Activated CD8-positive, alpha-beta memory T cell treated with anti-CD3 and anti-CD28 coated beads, Interleukin-2, amount 50 U/mL, for 24 hours (primary cell): ENCODE results near the gene KMT2B.
"Not testable (repeated sequence)": the region's sequence is repeated elsewhere in the genome, so short reads cannot be mapped to it uniquely, and the experiment has no call there.

ENCODE experiments used
- DNase-seq: peaks from one replicate; pipeline ENCODE4 v3.0.0-alpha.2; 2020; ENCODE audit errors: extremely low read depth

The KMT2B gene

DNA sequence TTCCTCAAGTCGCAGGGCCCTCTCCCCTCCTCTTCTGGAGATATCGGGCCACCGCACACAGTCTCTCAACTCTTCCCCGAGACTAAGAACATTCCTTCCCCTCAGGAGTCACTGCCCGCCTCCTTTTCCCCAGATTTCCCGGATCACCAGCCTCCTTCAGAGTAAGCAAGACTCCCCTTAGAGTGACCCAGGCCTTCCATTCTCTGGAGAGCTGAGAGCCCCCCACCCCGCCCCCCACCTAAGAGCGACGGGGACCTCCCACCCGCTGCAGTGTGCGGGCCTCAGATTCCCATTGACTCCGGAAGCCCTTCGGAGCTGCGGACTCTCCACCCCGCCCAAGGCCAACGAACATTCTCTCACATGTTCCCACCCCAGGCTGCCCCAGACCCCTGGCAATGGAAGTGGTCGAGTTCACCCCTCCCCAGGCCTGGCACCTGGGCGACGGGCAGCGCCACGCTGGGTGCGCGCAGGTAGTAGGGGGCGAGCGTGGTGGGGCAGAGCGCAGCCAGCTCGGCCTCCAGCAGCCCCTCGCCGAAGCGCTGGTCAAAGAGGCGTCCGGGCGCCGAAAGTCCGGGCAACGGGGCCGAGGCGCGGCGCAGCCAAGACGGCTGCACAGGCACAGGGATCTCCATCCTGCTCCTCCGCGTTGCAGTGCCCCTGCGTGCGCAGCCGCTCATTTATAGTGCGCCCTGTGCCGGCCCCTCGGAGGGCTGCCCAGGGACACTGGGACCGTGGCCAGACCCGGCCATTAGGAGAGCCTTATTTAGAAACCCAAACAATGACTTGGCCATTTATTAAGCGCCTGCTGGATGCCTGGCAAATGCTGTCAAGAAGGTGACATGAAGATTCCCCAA is 38.8 kb downstream of the KMT2B start, which contains the start of gene HSPB6:
HSPB6 (minus strand) TSS at position 653 of the 854 bp plus-strand sequence; CDS start at position 632, 21 bp downstream.
- DNase-seq, result no peak

DNA sequence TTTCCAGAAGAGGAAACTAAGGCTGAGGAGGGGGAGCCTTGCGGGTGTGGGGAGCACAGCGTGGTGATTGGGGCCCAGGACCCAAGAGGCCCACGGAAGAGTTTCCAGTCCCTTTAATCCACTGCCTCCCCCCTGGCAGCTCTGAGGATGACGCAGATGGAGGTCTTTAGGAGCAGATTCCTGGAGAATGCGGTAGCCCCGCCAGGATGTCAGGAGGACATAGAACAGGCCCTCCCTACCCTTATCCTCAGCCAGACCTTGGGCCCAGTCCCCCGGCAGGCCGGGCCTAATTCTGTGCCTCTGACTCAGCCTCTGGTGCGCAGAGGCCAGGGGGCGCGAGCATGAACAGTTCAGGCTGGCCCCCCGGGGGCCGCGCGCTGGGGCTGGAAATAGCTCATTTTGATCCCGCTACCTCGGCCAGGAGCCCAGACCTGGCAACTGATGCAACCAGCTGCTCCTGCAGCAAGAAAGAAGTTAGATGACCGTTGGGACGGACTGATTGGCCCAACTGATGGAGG is 39.5 kb downstream of the KMT2B start:
- no peak for DNase-seq

DNA sequence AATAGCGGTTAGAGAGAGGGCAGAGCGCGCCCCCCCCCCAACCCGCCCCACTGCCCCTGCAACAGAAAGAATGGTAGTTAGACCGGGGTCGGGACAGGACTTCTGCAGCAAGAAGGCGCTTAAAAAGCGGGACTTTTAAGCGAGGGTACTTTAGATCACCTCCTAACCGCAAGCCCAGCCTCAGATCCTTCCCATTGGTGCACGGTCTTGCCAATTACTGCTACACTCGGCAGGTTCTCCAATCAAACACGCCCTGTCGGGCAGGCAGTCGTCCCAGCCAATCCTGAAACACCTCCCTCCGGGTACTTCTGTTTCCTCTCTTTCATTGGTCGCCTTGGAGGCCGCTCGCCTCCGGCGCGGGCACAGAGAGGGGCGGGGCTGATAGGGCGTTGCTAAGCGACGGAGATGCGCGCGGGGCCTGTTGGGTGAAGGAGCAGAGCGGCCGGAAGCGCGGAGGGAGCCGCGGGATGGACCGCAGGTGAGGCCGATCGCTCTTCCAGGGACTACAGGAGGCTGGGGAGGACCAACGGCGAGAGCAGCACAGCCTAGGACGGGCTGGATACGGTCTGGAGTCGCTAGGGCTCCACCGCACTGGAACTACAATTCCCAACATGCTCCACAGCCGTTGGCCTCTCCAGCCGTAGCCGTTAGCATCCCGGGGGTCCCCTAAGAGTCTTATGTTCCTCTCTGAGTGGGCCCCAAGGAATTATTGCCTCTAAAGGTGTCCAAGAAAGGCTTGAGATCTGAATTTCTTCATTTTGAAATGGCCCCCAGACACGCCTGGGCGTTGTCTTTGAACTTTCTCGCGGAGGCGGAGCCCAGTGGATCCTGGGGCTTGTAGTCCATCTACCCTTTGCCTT is 40.2 kb downstream of the KMT2B start, which contains the start of gene PROSER3:
PROSER3 (plus strand) TSS at position 428 of the 860 bp plus-strand sequence; CDS start at position 468, 40 bp downstream.
- DNase-seq, result peak; percentile 97

DNA sequence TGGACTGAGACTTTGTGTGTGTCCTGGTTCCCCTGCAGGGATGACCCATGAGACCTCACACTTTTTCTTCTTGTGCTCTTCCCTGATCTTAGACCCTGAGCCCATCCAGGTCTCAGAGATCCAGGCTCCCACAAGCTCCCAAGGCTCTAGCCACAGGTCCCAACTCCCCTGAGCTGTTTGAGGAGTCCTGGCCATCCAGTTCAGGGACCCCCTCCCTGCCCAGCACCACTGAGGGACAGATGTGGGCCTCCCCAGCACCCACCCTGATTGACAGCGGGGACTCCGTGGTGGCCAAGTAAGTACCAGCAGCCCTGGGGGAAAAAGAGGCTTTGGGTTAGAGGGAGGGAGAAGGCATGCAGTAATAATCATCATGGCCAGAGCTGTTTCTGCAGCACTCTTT is 41.9 kb downstream of the KMT2B start:
- DNase-seq, result no peak

DNA sequence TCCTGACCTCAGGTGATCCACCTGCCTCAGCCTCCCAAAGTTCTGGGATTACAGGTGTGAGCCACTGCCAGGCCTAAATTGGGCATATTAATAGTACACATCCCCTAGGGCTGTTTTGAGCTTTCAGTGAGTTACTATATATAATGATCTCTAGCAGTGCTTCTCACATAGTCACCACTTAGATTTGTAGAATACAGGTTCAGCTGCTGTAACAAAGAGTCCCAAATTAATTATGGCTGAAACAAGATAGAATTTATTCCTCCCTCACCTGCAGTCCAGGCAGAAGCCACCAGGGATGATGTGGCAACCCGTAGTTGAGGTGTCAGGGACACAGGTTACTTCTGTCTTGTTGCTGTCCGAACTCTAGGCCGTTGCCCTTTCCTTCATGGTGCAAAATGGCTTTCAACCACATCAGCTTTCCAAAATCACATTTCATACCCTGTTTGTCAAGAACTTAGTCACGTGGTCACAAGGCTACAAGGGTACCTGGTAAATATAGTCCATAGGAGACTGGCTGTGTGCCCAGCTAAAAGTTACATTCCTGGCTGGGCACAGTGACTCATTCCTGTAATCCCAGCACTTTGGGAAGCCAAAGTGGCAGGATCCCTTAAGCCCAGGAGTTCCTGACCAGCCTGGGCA is 43.0 kb downstream of the KMT2B start:
- no peak for DNase-seq

DNA sequence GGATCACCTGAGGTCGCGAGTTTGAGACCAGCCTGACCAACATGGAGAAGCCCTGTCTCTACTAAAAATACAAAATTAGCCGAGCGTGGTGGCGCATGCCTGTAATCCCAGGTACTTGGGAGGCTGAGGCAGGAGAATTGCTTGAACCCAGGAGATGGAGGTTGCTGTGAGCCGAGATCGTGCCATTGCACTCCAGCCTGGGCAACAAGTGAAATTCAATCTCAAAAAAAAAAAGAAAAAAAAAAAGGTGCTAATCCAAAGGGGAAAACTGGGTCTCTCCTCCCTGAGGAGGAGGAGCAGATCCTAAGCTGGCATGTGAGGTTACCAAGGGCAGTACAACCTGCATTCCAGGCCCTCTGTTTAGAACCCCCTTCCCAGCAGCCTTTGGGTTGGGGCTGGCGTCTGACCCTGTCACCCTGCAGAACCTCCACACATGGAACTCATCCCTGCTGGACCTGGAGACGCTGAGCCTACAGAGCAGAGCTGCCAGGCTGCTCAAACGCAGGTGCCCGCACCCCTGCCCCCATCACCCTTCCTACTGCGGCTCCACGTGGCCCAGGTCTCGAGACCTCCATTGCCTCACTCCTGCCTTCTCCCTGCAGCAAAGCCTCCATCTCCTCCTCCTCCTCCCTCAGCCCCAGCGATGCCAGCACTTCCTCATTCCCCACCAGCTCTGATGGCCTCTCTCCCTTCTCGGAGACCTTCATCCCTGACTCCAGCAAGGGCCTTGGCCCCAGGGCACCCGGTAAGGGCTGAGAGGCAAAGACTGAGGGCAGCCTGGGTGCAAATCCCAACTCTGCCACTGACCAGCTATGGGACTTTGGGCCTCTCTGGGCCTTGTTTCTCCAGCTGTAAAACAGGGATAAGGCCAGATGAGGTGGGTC is 46.9 kb downstream of the KMT2B start:
- no peak for DNase-seq

DNA sequence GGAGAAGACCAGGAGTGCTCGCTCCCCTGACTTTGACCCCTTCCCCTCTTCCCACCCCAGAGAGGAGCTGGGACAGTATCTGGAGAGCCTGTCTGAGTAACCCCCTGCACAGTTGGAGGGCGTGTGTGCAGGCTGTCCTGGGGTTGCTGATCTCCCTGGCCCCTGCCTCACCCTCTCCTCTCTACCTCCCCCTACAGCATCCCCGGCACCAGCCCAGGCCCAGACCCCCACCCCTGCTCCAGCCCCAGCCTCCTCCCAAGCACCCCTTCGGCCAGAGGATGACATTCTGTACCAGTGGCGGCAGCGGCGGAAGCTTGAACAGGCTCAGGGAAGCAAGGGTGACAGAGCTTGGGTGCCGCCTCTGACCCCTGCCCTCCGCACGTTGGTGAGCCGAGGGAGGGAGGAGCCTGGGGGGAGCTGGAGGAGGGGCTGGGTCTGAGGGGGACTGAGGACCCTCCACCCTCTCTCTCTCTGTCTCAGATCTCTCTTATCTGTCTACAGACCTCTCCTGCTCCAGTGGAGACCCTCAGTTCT is 48.8 kb downstream of the KMT2B start:
- no peak for DNase-seq

DNA sequence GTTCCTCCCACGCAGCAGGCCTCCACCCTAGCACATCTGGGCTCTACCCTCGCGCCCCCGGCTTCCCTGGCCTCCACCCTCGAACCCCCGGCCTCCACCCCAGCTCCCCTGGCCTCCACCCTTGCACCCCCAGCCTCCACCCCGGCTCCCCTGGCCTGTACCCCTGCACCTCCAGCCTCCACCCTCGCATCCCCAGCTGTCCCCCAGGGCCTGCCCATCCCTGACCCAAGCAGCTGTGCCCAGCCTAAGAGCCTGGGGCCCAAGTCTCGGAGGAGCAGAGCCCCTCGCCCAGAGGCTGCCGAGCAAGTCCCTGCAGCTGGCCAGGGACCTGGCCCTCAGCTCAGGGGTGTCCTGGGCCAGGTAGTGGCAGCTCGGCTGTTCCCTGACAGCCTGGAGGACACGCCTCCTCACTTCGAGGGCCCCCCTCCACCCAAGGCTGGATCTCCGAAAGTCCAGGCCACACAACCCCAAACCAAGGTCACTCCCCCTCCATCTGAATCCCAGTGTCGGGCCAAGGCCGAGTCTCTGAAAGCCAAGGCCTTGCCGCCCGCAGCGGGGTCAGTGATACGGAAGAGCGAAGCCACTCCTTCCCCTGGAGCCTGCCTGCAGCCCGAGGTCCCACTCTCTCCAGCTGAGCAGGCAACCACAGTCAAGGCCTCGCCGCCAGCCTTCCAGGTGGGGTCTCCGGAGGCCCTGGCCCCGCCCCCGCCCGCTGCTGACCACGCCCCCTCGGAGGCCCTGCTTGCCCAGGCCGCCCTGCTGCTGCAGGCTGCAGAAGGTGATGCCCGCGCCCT is 49.7 kb downstream of the KMT2B start:
- no peak for DNase-seq

DNA sequence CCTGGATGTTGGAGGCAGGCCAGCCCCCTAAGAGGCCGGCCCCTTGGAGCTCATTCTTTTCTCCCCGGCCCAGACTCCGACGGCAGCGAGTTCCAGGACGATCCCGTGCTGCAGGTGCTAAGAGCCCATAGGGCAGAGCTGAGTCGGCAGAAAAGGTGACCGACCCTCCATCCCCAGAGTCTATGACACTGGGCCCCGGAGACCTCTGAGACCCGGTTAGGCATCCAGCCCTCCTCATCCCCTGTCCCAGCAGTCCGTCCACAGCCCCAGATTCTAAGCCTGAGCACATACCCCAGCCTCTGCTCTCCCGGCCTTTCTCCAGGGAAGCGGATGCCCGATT is 50.2 kb downstream of the KMT2B start:
- no peak for DNase-seq

DNA sequence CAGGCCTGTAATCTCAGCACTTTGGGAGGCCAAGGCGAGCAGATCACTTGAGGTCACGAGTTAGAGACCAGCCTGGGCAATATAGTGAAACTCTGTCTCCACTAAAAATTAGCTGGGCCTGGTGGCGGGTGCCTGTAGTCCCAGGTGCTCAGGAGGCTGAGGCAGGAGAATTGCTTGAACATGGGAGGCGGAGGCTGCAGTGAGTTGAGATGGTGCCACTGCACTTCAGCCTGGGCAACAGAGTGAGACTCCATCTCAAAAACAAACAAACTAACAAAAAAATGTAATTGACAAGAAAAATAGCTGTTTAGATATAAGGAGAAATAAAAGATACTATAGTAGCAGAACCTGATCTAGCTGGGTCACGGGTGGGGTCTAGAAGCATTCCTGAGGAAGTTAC is 54.6 kb downstream of the KMT2B start:
- not testable (repeated sequence) for DNase-seq

DNA sequence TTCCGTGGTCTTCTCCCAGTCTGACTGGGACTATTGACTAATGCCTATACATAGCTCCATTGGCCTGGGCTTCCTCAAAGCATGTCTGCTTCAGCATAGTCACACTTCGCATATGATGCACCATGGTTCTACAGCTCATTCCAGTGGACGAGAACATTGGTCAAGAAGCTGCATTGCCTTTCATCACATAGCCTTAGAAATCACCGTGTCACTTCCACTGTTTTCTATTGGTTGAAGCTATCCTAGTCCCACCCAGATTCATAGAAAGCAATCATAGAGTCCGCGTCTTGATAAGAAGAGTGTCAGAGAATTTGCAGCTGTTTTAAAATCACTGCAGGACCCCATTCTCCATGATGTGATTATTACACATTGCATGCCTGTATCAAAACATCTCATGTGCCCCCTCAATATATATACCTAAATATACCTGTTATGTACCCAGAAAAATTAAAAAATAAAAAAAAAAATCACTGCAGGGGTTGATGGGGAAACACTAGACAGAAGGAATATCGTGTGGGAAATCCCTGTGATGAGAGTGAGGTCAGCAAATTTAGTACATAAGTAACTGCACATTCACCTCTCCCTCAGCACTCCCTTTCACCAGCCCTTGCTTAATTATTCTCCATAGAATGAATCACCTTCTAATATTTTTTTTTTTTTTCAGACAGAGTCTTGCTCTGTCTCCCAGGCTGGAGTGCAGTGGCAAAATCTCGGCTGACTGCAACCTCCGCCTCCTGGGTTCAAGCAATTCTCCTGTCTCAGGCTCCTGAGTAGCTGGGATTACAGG is 55.4 kb downstream of the KMT2B start:
- DNase-seq, result no peak

DNA sequence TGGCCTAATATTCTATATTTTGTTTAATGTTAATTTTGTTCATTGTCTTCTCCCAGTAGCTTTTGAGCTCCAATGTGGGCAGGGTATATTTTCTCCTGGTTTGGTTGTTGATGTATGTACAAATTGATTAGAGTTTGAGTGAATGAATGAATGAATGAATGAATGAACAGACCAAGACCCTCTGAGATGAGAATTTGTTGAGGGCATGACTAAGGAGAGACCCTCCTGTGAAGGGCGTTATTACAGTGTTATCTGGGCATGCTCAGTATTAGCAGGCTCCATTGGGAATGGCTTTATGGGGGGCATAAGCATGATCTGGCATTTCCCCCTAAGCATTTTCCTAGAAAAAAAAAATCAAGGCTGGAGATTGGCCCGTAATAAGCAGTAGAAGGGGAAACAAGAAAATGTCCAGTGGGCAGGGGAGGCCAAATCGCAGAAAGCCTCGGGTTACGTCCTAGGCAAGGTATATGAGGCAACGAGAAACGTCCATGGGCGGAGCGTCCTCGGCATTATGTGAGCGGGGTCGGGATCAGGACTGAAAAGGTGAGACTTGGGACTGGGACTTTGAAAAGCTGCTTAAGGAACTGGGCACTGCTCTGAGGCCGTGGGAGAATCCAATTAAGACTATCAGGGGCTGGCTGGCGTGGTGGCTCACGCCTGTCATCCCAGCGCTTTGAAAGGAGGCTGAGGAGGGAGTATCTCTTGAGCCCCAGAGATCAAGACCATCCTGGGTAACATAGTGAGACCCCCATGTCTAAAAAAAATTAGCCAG is 56.7 kb downstream of the KMT2B start:
- no peak for DNase-seq

DNA sequence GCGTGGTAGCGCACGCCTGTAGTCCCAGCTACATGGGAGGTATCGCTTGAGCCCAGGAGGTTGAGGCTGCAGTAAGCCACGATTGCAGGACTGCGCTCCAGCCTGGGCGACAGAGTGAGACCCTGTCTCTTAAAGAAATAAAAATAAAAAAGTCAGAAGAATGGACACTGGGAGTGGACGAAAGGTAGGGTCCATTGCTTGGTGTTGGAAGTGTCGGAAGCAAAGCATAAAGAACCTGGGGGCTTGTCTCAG is 57.2 kb downstream of the KMT2B start:
- DNase-seq, result no peak

DNA sequence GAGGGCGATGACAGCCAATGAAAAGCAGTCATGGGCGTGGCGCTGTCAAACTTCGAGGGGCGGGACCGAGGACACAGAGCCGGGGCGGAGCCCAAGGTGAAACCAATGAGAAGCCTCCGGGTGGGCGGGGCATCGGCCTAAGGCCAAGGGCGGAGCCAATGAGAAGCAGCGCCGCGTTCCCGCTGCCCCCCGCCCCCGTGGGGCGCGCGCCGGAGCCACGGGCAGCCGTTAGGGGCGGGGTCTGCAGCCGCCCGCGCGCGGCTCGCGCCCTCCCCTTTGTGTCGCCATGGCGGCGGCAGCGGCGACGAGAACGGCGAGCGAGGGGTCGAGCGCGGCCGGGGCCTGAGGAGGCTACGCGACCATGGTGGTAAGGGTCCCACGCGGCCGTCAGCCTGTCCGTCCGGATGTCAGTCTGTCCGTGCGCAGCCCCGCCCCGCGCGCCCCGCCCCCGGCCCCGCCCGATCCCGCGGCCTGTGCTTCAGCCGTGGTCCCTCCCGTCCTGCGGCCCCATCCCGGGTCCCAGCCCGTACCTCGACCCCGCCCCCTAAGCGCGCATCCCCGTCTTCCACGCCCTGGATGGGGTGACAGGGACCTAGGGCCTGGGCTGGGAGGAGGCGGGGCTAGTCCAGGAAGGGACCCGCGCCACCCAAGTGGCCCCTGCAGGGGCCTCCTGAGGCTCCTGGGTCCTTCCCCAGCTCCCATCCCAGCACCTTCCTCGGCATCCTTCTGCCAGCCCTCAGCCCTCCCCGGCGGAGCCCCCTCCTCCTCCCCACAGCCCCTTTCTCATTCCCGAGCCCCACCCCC is 57.7 kb downstream of the KMT2B start, which contains the start of gene ARHGAP33:
ARHGAP33 (plus strand) TSS at position 267 of the 804 bp plus-strand sequence; CDS start at position 362, 95 bp downstream.
- peak; percentile 97 for DNase-seq

DNA sequence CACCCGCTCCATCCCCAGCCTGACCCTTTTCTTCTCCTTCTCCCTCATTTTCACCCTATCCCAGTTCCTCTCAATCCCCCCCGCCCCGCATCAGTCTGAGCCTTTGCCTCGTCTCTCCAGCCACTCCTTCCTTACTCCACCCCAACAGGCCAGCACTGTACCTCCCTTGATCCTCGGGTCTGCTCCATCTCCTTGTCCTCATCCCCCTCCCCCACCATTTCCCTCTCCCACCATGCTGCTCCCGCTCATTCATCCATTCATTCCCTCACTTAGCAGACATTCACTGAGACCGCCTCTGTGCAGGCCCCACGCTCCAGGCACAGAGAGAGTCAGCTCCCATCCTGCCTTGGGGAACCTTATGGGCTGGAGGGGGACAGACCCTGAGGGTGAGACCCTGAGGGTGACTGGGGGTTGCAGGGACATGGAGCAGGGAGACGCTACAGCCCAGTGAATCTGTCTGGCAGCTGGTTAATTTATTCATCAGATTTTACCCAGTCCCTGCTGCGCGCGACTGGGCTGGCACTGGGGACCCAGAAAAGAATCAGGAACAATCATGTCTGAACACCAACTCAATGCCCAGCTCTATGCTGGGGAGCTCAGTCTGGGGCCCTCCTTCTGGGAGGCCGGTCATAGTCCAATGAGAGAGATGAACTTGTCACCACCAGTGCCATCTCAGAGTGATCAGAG is 58.4 kb downstream of the KMT2B start:
- DNase-seq, result no peak

DNA sequence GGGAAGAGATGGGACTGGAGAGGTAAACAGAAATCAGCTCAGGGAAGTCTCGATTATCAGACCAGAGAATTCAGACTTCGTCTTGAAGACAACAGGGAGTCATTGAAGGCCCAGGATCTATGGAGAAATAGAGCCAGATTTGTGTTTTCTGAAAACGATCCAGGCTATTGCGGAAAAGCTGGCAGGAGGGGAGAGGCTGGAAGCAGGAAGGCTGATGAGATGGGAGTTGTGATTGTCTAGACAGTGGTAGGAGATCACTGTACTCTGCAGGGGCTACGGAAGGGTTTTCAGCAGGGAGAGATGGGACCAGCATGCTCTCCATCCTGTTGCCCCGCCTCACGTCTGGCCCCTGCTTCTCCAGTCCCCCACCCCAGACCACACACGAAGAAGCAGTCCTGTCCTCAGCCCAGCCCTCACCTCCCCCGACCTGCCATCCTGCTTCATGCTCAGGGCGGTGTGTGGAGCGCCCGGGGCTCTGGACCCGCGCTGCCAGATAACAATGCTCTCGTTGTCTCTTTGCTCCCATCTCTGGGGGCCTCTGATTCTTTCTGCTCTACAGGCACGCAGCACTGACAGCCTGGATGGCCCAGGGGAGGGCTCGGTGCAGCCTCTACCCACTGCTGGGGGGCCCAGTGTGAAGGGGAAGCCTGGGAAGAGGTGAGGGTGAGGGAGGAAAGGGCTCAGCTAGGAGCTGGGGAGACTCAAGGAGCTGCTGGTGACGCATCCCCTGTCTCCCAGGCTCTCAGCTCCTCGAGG is 59.5 kb downstream of the KMT2B start:
- DNase-seq, result no peak
